HG03103 (cell line): Measurements from ENCODE around the gene PLCG2.

Experiments
- ATAC-seq: cut with Tn5 transposase; IDR thresholded peaks from one replicate; pipeline ENCODE4 v1.9.1; 2021; ENCODE audit warnings: low read depth; ENCODE audit not compliant: unreplicated experiment

PLCG2 gene

GRCh38 chr16:81838794-81839193, 59.7 kb downstream of the PLCG2 start:
- ATAC-seq, result peak; percentile 28

- peak; percentile 46 for ATAC-seq
Observed at GRCh38 chr16:81841722-81842121, 62.6 kb downstream of the PLCG2 start.

- no peak for ATAC-seq
Observed at GRCh38 chr16:81842564-81843242, 63.6 kb downstream of the PLCG2 start.

DNA sequence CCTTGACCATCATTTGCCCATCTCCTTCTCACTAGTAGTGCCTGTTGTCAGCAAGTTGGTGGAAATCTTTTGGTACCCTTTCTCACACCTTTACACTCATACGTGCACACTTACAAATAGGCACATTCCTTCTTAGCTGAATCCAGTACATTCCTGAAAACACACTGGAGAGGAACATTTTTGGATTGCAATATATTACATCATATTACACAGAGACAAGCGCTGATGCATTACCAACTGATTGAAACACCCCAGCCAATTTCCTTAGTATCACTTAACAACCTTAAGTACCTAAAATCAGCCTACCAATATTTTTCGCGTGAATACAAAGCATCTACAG, 64.1 kb downstream of the PLCG2 start:
- no peak for ATAC-seq

DNA sequence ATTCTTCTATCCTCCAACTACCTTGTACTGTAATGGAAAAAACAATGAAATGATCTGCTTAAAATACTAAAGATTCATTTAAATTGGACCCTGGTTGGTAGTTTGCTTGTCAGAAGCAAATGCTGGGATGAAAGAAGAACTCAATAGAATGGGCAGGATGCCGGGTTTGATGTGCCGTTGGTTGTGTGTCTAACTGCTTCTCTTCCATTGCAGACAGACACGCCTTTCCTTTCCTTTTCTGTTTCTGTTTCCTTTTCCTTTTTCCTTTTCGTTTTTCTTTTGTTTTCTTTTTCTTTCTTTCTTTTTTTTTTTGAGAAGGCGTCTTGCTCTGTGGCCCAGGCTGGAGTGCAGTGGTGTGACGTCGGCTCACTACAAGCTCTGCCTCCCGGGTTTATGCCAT, 64.6 kb downstream of the PLCG2 start:
- ATAC-seq, result no peak

- no peak for ATAC-seq
Observed at GRCh38 chr16:81846105-81846504, 67.0 kb downstream of the PLCG2 start.

- ATAC-seq, result no peak
Observed at GRCh38 chr16:81848306-81848853, 69.3 kb downstream of the PLCG2 start.

DNA sequence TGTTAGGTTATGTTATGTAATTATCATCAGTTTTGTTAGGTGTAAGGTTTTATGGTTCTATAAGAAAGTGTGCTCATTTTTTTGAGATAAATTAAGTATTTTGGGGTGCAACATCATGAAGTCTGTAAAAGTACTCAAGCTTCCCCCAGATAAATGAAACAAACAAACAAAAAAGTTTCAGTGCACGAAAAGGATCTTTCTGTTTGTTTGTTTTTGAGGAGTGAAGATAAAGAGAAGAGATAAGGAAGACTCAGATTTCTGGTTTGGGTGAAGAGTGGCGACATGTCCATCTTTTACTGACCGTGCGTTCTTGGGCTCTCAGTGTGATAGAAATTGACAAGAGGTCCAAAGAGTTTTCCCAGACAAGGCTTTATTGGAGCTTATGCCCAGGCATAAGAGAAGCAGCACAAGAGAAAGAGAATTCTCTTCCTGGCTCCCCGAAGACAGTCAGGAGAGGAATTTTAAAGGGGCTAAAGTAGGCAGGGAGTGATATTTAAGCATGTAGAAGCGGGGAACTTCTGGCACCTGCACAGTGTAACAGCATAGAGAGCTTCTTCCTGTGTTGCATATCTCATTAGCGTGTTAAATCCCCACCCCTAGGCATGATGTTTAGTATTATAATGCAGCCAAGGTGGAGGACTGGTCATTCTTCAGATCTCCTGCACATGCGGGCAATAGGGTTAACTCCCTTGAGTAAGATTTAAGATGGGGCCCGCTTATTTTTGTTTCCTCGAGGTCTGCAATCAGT, 71.3 kb downstream of the PLCG2 start:
- ATAC-seq, result no peak

DNA sequence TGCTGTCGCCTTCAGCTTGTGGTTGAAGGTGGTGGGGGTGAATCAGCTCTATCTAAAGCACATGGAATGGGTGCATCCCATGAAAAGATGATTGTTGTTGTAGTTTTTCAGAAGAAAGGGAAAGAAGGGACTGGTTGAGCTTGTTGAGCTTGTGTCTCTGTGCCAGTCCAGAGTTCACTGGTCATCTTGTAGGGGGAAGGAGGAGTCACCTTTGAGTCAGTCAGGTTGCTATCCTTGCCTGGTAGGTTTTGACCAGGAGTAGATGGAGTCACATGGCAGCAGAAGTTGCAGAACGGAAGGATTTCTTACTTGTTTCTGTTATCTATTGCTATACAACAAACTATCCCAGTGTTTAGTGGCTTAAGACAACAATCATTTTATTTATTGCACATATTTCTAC, 73.3 kb downstream of the PLCG2 start:
- no peak for ATAC-seq

DNA sequence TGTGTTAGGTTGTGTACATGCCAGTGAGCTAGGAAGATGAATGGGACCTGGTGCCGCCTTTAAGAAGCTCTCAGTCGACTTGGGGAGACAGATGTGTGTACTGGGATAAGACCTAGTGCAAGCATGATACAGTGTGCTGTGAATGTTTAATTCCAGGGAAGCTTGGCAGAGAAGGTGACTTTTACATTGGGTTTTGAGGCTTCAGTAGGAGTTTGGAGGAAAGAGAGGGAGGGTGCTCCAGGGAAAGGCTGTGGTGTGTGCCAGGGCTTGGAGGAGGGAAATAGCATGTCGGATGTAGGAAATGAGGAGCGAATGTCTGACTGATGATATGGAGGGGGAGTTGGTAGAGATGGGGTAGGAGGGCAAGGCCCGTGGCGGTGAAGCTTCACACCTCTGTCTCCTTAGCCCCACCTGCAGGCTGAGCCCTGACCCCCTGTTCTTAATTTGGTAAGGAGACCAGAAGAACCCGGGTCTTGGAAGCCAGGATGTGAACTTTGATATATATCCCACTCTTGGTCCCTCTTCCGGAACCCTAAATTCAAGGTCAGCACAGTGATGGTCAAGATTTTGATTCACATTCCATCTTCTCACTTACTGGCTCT, 76.6 kb downstream of the PLCG2 start:
- no peak for ATAC-seq

- no peak for ATAC-seq
Observed at GRCh38 chr16:81860287-81861266, 81.5 kb downstream of the PLCG2 start.

- no peak for ATAC-seq
Observed at GRCh38 chr16:81861503-81861902, 82.4 kb downstream of the PLCG2 start.

GRCh38 chr16:81861915-81862314, 82.8 kb downstream of the PLCG2 start:
- no peak for ATAC-seq

DNA sequence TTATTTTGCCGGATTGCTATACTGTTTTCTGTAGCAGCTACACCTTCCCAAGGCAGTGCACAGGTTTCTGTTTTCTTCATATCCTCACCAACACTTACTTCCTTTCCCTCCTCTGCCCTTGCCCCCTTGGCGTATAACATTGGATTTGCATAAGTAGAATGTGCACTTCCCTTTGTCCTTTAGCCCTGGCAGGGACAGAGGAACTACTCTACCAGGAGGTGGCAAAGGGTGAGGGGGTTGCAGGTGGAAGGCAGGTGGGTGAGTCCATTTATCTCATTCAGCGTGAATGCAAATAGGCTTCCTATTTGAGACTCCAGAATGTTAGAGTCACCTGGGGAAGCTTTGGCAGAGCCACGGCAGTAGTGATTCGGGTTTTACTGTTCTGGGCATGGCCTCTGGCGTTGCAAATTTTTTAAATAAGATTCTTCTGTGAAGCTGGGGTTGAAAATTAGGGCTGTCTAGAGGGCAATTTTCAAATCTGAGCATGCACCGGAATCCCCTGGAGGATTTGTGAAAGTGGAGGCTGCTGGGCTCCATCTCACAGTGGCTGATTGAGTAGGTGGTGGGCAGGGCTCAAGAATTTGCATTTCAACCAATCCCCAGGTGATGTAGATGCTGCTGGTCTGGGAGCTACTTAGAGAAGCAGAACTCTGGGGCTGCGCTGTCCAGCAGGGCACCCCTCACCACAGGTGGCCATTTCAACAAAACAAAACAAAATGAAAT, 84.7 kb downstream of the PLCG2 start:
- peak; percentile 80 for ATAC-seq

- no peak for ATAC-seq
Observed at GRCh38 chr16:81864646-81865382, 85.7 kb downstream of the PLCG2 start.

DNA sequence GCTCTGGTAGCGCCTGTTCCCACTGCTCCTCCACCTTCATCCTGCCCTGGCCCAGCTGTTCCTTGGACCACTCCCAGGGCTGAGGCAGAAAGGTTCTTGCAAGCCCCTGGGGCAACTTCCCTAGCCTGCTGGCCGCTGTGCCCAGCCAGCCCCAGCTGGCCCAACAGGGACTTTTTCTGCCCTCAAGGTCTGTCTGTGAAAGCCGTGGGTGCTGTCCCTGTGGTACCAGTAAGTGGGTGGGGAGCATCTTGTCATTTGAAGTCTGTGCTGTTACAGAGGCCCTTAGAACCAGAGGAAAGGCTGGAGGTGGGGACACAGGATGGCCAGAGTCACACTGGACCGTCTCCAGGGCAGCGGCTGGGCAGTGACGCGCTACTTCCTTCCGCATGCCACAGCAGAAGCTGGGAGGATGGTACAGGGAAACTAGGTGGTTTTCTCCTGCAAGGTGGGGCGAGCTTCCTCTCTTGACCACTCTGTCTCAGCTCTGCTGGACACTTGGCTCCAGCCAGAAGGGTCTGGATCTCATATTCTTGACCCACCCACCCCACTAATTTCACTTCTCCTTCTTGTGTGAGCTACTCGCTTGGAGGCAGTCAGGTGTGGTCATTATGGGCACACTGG, 87.8 kb downstream of the PLCG2 start:
- ATAC-seq, result no peak

- no peak for ATAC-seq
Observed at GRCh38 chr16:81868057-81868748, 89.1 kb downstream of the PLCG2 start.

DNA sequence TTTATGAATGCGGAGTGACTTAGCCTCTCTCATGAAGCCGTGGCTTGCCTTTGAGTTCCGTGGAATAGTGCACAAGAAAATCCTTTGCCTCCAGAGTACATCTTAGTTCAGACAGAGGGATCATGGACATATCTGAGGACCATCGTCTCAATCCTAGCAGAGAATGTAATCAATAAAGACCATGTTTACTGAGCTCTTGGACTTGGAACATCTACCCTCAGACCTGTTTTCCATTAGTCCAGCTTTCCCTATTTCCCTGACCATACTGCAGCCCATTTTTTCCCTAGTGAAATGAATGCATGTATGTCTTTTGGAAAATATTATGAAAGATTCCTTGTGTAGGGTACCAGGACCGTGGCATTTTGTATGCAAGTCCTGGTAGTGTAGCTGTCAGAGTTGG, 90.2 kb downstream of the PLCG2 start:
- no peak for ATAC-seq
